Stomach (tissue), 4 donors: ENCODE data around the gene CDC16.

Source experiments
- EP300 ChIP-seq: sonication (generic); formaldehyde crosslinking; IDR thresholded peaks from one replicate; pipeline ENCODE4 v1.6.1; 2017; ENCODE audit warnings: antibody characterized with exemption
- POLR2A ChIP-seq, 4 donors: fragments of 450-650 bp; IDR thresholded peaks; one replicate each; pipeline ENCODE4 v1.6.1; 2016; ENCODE audit warnings: antibody characterized with exemption in 4 of 4, control low read depth in 2 of 4, mild to moderate bottlenecking in 1 of 4, moderate library complexity in 1 of 4
- TF ChIP-seq, protein P1 (sequence below), 7 experiments: fragments of 450-650 bp in 4 of 7; fragments of 200-600 bp in 3 of 7; sonication (generic) in 3 of 7; IDR thresholded peaks; one replicate each; pipeline ENCODE4 v1.5.1; 2016 to 2019; ENCODE audit warnings: antibody characterized with exemption in 7 of 7, control low read depth in 2 of 7, mild to moderate bottlenecking in 1 of 7

DNA sequence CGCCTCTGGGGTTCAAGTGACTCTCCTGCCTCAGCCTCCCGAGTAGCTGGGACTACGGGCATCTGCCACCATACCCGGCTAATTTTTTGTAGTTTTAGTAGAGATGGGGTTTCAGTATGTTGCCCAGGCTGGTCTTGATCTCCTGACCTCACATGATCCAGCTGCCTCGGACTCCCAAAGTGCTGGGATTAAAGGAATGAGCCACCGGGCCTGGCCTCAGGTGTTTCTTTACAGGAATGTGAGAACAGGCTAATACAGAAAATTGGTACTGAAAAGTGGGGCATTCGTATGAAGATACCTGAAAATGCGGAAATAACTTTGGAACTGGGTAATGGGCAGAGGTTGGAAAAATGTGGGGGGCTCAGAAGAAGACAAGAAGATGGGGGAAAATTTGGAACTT is 2.8 kb upstream of the CDC16 start:
- TF ChIP-seq, protein P1, sequence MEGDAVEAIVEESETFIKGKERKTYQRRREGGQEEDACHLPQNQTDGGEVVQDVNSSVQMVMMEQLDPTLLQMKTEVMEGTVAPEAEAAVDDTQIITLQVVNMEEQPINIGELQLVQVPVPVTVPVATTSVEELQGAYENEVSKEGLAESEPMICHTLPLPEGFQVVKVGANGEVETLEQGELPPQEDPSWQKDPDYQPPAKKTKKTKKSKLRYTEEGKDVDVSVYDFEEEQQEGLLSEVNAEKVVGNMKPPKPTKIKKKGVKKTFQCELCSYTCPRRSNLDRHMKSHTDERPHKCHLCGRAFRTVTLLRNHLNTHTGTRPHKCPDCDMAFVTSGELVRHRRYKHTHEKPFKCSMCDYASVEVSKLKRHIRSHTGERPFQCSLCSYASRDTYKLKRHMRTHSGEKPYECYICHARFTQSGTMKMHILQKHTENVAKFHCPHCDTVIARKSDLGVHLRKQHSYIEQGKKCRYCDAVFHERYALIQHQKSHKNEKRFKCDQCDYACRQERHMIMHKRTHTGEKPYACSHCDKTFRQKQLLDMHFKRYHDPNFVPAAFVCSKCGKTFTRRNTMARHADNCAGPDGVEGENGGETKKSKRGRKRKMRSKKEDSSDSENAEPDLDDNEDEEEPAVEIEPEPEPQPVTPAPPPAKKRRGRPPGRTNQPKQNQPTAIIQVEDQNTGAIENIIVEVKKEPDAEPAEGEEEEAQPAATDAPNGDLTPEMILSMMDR (IDR thresholded peaks at IDR 0.05) = no peak
- TF ChIP-seq EP300 (no peak), POLR2A (IDR thresholded peaks at IDR 0.05) (no peak)
